Stimulated activated effector memory CD8-positive, alpha-beta T cell treated with anti-CD3 and anti-CD28 coated beads, Interleukin-12 subunit alpha, Interleukin-12 subunit beta, amount 100 ng/mL, for 72 hours (primary cell): Measurements from ENCODE around the gene ZSWIM3.
"Not testable (repeated sequence)": the region's sequence is repeated elsewhere in the genome, so short reads cannot be mapped to it uniquely, and the experiment has no call there.

Experiments used
- ATAC-seq: fragments of 150-1000 bp; cut with Tn5 transposase; 2 replicates; pipeline ENCODE4 v1.10.0; 2021
- DNase-seq, 2 donors: peaks; one replicate each; pipeline ENCODE4 v3.0.0; 2021 to 2022; ENCODE audit warnings: low spot score in 2 of 2
- H3K27ac Mint-ChIP-seq: one replicate; pipeline ENCODE4 v1.8.0; 2022; ENCODE audit warnings: mild to moderate bottlenecking, mixed read lengths
- H3K36me3 Mint-ChIP-seq: one replicate; pipeline ENCODE4 v1.8.0; 2022; ENCODE audit warnings: mild to moderate bottlenecking, mixed read lengths
- H3K4me1 Mint-ChIP-seq: one replicate; pipeline ENCODE4 v1.8.0; 2022; ENCODE audit warnings: mixed read lengths
- H3K4me3 Mint-ChIP-seq: one replicate; pipeline ENCODE4 v1.8.0; 2022; ENCODE audit warnings: mild to moderate bottlenecking, mixed read lengths
- H3K9me3 Mint-ChIP-seq: one replicate; pipeline ENCODE4 v1.8.0; 2022; ENCODE audit warnings: mixed read lengths

Gene ZSWIM3

GRCh38 chr20:45866454-45866853 lies 9.0 kb downstream of the ZSWIM3 start:
- Mint-ChIP-seq H3K9me3 (no peaks in the 10 kb centered on the region), H3K4me3 (no peak overlapping the region), H3K36me3 (no peaks in the 10 kb centered on the region), H3K27ac (no peak overlapping the region), H3K4me1 (no peaks in the 10 kb centered on the region)
- ATAC-seq, result no peak
- no peak for DNase-seq

- no peak overlapping the region for H3K27ac Mint-ChIP-seq
- ATAC-seq, result no peak
These were observed 9.9 kb downstream of the ZSWIM3 start for GRCh38 chr20:45867136-45867818.

GRCh38 chr20:45867819-45868176 lies 10.4 kb downstream of the ZSWIM3 start:
- no peak for ATAC-seq
- no peaks in the 10 kb centered on the region for H3K9me3 Mint-ChIP-seq
- no peak overlapping the region for H3K27ac Mint-ChIP-seq
- H3K4me3 Mint-ChIP-seq, result no peak overlapping the region
- H3K36me3 Mint-ChIP-seq, result no peaks in the 10 kb centered on the region
- no peaks in the 10 kb centered on the region for H3K4me1 Mint-ChIP-seq
- no peak for DNase-seq

More at GRCh38 chr20:45867136-45867818, 9.9 kb downstream of the ZSWIM3 start:
- no peak overlapping the region for H3K4me3 Mint-ChIP-seq
- H3K4me1 Mint-ChIP-seq, result no peaks in the 10 kb centered on the region
- H3K36me3 Mint-ChIP-seq, result no peaks in the 10 kb centered on the region
- H3K9me3 Mint-ChIP-seq, result no peaks in the 10 kb centered on the region
- no peak for DNase-seq

- ATAC-seq, result no peak
- H3K9me3 Mint-ChIP-seq, result no peaks in the 10 kb centered on the region
- DNase-seq, result no peak
- no peak overlapping the region for H3K27ac Mint-ChIP-seq
- H3K4me1 Mint-ChIP-seq, result no peaks in the 10 kb centered on the region
- H3K4me3 Mint-ChIP-seq, result no peak overlapping the region
- H3K36me3 Mint-ChIP-seq, result no peaks in the 10 kb centered on the region
These were observed 15.2 kb downstream of the ZSWIM3 start for GRCh38 chr20:45872626-45873025.

- Mint-ChIP-seq H3K4me1 (no peaks in the 10 kb centered on the region), H3K36me3 (no peaks in the 10 kb centered on the region), H3K27ac (no peak overlapping the region), H3K4me3 (no peak overlapping the region), H3K9me3 (no peaks in the 10 kb centered on the region)
- no peak for DNase-seq
- ATAC-seq, result no peak
These were observed 16.1 kb downstream of the ZSWIM3 start for GRCh38 chr20:45873409-45874103.

GRCh38 chr20:45874104-45874481 lies 16.7 kb downstream of the ZSWIM3 start:
- not testable (repeated sequence) for H3K9me3 Mint-ChIP-seq, H3K4me1 Mint-ChIP-seq, H3K4me3 Mint-ChIP-seq, DNase-seq, H3K36me3 Mint-ChIP-seq, H3K27ac Mint-ChIP-seq, ATAC-seq

- no peak for DNase-seq
- Mint-ChIP-seq H3K27ac (no peak overlapping the region), H3K4me3 (no peak overlapping the region), H3K4me1 (no peaks in the 10 kb centered on the region), H3K36me3 (no peaks in the 10 kb centered on the region), H3K9me3 (no peaks in the 10 kb centered on the region)
- no peak for ATAC-seq
These were observed 17.2 kb downstream of the ZSWIM3 start for GRCh38 chr20:45874576-45874975.

- Mint-ChIP-seq H3K4me3 (no peak overlapping the region), H3K36me3 (peaks cover 9% of the 10 kb centered on the region), H3K27ac (no peak overlapping the region), H3K9me3 (no peaks in the 10 kb centered on the region), H3K4me1 (peaks cover 27% of the 10 kb centered on the region)
- ATAC-seq (no peak), DNase-seq (no peak)
These were observed 20.8 kb downstream of the ZSWIM3 start for GRCh38 chr20:45878076-45878761.

GRCh38 chr20:45880988-45881788 lies 23.8 kb downstream of the ZSWIM3 start, which contains the start of gene ZSWIM1:
Gene ZSWIM1, plus strand, starts transcription at chr20:45881227. Its CDS starts 1,366 bp downstream, at chr20:45882593.
- H3K27ac Mint-ChIP-seq, result peak within 1 kb of the TSS; percentile 90
- DNase-seq (peak; percentile 97 to 100), ATAC-seq (peak; percentile 97)
- no peaks in the 10 kb centered on the region for H3K9me3 Mint-ChIP-seq
- peaks cover 44% of the 10 kb centered on the region for H3K4me1 Mint-ChIP-seq
- H3K4me3 Mint-ChIP-seq, result peak within 1 kb of the TSS; percentile 80
- H3K36me3 Mint-ChIP-seq, result peaks cover 14% of the 10 kb centered on the region

GRCh38 chr20:45882469-45883099 lies 25.2 kb downstream of the ZSWIM3 start:
- DNase-seq (no peak), ATAC-seq (no peak)
- Mint-ChIP-seq H3K27ac (no peak overlapping the region), H3K4me1 (peaks cover 44% of the 10 kb centered on the region), H3K4me3 (peak overlapping the region; percentile 80), H3K36me3 (peaks cover 17% of the 10 kb centered on the region), H3K9me3 (no peaks in the 10 kb centered on the region)

- H3K9me3 Mint-ChIP-seq, result no peaks in the 10 kb centered on the region
- ATAC-seq (no peak), DNase-seq (no peak)
- H3K36me3 Mint-ChIP-seq, result peaks cover 20% of the 10 kb centered on the region
- H3K27ac Mint-ChIP-seq, result peak overlapping the region; percentile 40
- H3K4me3 Mint-ChIP-seq, result no peak overlapping the region
- H3K4me1 Mint-ChIP-seq, result peaks cover 44% of the 10 kb centered on the region
These were observed 25.7 kb downstream of the ZSWIM3 start for GRCh38 chr20:45883100-45883469.

- DNase-seq (no peak), ATAC-seq (no peak)
- Mint-ChIP-seq H3K4me1 (peaks cover 48% of the 10 kb centered on the region), H3K4me3 (no peak overlapping the region), H3K9me3 (no peaks in the 10 kb centered on the region), H3K36me3 (peaks cover 20% of the 10 kb centered on the region), H3K27ac (no peak overlapping the region)
These were observed 29.4 kb downstream of the ZSWIM3 start for GRCh38 chr20:45886590-45887345.

- no peak for DNase-seq
- peaks cover 24% of the 10 kb centered on the region for H3K36me3 Mint-ChIP-seq
- no peaks in the 10 kb centered on the region for H3K9me3 Mint-ChIP-seq
- no peak within 1 kb of the TSS for H3K4me3 Mint-ChIP-seq
- ATAC-seq, result no peak
- H3K27ac Mint-ChIP-seq, result no peak within 1 kb of the TSS
- H3K4me1 Mint-ChIP-seq, result peaks cover 48% of the 10 kb centered on the region
These were observed 29.9 kb downstream of the ZSWIM3 start, which contains the start of gene SPATA25 for GRCh38 chr20:45887346-45887715. Gene SPATA25, minus strand, starts transcription at chr20:45887622. Its CDS starts 32 bp downstream, at chr20:45887590.

- ATAC-seq, result no peak
- peaks cover 31% of the 10 kb centered on the region for H3K36me3 Mint-ChIP-seq
- H3K4me3 Mint-ChIP-seq, result no peak overlapping the region
- H3K27ac Mint-ChIP-seq, result no peak overlapping the region
- H3K9me3 Mint-ChIP-seq, result no peaks in the 10 kb centered on the region
- H3K4me1 Mint-ChIP-seq, result peaks cover 47% of the 10 kb centered on the region
- DNase-seq, result no peak
These were observed 31.3 kb downstream of the ZSWIM3 start for GRCh38 chr20:45888681-45889080.
